Peyer's patch (tissue), 4 donors: ENCODE data around the gene DET1.

ENCODE experiments used
- POLR2A ChIP-seq, 2 donors: fragments of 450-650 bp; IDR thresholded peaks; one replicate each; pipeline ENCODE4 v1.5.1; 2017; ENCODE audit warnings: antibody characterized with exemption in 2 of 2, mild to moderate bottlenecking in 2 of 2, moderate library complexity in 2 of 2
- TF ChIP-seq, protein P1 (sequence below), 6 experiments: fragments of 450-650 bp in 4 of 6; fragments of 200-600 bp in 2 of 6; sonication (generic) in 1 of 6; IDR thresholded peaks; one replicate each; pipeline ENCODE4 v1.5.1; 2017 to 2019; ENCODE audit warnings: antibody characterized with exemption in 6 of 6, mild to moderate bottlenecking in 3 of 6, moderate library complexity in 1 of 6

DNA sequence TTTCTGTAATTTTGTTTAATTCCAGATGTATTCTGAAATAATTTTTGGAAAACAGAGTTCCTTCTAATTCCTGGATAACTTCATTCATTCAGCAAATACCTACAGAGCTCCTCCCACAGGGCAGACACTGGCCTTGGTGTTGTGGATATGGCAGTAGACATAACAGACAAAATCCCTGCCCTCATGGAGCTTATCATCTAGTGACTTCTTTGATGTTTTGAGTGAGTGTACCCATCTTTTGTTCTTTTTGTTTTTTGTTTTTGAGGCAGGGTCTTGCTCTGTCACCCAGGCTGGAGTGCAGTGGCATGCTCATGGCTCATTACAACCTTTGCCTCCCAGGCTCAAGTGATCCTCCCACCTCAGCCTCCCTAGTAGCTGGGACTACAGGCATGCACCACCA, 21.1 kb downstream of the DET1 start:
- TF ChIP-seq, protein P1, sequence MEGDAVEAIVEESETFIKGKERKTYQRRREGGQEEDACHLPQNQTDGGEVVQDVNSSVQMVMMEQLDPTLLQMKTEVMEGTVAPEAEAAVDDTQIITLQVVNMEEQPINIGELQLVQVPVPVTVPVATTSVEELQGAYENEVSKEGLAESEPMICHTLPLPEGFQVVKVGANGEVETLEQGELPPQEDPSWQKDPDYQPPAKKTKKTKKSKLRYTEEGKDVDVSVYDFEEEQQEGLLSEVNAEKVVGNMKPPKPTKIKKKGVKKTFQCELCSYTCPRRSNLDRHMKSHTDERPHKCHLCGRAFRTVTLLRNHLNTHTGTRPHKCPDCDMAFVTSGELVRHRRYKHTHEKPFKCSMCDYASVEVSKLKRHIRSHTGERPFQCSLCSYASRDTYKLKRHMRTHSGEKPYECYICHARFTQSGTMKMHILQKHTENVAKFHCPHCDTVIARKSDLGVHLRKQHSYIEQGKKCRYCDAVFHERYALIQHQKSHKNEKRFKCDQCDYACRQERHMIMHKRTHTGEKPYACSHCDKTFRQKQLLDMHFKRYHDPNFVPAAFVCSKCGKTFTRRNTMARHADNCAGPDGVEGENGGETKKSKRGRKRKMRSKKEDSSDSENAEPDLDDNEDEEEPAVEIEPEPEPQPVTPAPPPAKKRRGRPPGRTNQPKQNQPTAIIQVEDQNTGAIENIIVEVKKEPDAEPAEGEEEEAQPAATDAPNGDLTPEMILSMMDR (IDR thresholded peaks at IDR 0.05): no peak
- TF ChIP-seq POLR2A (IDR thresholded peaks at IDR 0.05): no peak
